ENCODE results near the gene ADGRB3. TPM values are rescaled to one million over a fixed set of nuclear protein-coding genes. Genes with fewer than 3 reads are reported as not detected.

The ADGRB3 gene
- total RNA-seq, 1 donor from 2014 or later, result not detected

DNA sequence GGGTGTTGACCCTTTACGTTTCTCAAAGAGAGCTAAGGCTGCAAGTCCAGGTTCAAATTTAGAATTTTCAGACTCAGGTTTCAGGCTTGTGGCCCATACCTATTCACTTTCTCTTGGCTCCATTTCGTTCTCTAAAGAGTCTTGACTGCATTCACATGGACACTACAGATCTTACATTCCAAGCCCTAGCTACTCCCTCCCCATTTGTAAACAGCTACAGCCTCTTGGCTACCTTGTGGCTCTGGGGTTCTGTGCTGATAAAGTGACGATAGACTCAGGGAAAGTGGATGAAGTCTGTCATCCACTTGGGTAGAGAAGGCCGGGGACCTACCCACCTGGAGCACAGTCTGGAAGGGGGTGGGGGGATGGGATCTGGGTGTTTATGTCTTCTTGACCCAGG is 658.4 kb downstream of the ADGRB3 start:
- DNase-seq (ENCODE audit: extremely low read depth, low read depth, low spot score), result no peak

DNA sequence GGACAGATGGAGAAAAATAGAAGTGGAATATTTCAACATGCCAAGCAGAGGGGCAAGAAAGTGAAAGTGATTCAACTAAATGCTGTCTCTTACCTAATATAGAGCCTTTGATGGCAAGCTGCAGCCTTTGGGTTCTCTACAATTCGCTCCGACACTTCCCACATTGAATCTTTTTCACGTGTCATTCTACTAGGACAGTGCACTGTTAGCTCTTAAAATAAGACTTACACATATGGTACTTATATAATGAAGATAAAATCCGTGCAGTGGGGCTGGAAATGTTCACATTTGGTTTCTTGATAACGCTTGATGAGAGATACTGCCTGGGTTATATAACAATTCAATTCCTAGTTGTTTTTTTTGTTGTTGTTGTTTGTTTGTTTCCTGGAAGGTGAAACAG is 659.3 kb downstream of the ADGRB3 start:
- no peak for DNase-seq (ENCODE audit: extremely low read depth, low read depth, low spot score)

DNA sequence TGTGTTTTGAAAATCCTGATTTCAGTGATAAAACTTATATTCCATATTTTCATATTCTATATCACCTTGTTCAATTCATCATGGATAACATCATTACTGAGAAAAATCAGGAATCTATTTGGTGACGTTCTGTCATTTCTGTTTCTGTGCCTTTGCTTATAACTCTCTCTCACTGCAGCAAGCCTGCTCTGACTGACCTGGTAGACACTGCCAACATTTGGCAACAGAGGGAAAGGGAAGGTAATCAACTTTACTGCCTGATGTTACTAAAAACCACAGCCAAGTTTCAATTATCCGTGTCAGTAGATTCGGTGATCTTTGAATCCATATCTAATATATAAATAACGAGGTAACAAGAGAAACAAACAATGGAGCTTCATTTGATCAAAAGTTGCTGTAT is 659.8 kb downstream of the ADGRB3 start:
- no peak for DNase-seq (ENCODE audit: extremely low read depth, low read depth, low spot score)

DNA sequence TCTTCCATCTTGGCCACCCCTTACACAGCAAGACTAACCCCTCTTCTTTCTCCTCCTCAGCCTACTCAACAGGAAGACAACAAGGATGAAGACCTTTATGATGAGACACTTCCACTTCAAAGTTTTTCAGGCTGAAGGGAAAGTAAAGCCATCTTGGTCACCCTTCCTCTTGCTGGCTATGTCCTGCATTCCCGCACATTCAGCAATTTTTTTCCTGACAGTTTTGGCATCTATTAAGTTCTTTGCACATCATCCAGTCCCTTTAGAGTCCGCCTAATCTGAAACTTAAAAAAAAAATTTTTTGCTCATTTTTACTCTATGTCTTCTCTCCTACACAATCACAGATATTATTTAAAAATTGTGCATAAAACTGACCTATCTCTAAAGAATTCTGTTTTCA is 668.3 kb downstream of the ADGRB3 start:
- DNase-seq (ENCODE audit: extremely low read depth, low read depth, low spot score), result no peak

DNA sequence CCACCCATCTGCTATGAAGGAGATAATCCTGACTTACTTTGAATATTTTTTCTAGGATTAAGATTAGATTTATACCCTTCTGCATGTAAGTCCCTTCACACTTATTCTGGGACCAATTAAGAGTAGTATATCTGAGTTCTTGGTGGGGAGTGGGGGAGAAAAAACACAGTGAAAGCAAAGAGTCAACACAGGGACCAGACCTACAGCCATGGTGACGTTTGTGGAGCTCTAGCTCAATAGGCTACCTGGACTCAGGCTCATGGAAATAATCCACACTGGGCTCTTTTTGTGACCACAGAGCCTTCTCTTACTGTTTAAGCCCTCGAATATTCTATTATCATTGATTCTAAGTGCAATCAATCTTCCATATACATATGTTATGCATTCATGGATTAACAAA is 670.4 kb downstream of the ADGRB3 start:
- DNase-seq (ENCODE audit: extremely low read depth, low read depth, low spot score), result no peak

DNA sequence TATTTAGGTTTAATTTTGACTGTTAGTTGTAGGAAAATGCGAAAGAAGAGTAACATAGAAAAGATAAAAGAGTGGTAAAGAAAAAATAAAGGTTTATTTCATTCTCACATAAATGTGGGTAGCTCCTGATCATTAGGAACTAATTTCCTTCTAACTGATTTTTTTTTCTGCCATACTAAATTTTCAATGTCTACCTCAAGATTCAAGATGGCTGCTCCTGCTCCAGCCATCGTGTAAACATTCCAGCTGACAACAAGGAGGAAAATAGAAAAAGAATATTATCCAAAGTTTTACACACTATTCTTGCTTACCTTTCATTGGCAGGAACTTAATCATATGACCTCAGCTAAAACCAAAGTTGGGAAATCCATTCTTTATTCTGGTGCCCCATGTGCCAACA is 673.5 kb downstream of the ADGRB3 start:
- no peak for DNase-seq (ENCODE audit: extremely low read depth, low read depth, low spot score)

DNA sequence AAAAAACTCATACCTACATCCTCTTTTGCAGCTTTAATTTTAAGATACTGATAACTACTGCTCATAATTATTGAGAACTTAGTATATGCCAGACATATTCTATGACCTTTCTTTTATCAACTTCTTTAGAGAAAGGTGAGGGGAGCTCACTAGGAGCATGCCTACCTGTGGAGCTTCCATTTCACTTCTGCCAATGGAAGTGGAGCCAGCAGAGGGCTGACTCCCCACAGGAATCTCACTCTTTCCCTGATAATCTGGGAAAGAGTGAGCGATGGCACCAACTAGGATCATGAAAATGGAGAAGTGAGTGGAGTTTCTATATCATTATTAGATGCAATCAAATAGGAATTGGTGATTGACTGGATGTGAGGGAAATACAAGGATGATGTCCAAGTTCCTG is 676.8 kb downstream of the ADGRB3 start:
- no peak for DNase-seq (ENCODE audit: extremely low read depth, low read depth, low spot score)

DNA sequence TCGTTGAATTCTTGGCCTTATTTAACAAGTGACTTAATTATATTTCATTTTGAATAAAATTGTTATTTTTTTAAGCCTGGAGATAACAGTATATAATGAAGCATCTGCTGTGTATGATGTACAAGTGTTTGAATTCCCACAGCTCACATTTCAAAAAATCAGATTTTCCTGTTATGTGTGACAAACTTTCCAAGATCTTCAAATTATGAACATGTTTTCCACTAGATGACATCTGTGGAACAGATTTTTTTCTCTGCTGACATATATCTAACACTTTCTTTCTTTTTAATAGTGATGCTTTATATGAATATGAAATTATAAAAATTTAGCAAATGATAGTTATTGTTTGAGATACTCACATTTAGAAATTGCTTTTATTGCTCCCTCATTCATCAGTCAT is 678.9 kb downstream of the ADGRB3 start:
- DNase-seq (ENCODE audit: extremely low read depth, low read depth, low spot score), result no peak

DNA sequence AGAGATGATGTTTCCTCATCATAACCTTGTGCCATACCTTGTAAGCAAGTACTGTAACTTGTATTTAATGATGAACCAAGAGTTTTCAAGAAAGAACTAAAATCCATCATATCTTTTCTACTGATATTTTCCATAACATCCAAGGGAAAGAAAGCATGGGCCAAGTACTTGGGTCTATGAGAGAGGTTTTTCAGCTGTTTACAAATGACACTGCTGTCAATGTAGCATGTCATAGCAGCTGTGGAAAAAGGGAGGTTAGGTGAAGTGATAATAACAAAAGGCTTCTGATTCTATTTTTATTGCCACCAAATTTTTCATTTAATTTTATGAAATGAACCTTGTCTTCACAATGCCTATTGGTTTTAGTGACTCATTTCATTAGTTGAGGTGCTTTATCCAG is 679.4 kb downstream of the ADGRB3 start:
- DNase-seq (ENCODE audit: extremely low read depth, low read depth, low spot score), result no peak

DNA sequence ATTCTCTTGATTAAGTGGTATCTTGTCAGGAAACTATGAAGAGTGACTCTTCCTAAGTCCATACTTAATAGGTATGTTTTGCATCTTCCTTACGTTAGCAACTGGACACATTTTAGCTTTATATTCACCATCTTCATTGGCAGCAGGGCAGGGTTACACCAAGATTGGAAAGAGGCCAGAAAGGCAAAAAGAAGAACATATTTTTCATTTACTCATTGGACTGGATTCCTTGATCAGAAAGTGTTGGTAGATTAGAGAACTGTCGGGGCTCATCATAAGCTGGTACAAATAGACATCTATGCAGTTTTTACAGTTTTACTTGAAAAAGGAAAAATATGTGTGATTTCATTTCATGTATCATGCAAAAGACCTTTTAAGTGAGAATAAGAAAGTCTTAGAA is 696.8 kb downstream of the ADGRB3 start:
- no peak for DNase-seq (ENCODE audit: extremely low read depth, low read depth, low spot score)

DNA sequence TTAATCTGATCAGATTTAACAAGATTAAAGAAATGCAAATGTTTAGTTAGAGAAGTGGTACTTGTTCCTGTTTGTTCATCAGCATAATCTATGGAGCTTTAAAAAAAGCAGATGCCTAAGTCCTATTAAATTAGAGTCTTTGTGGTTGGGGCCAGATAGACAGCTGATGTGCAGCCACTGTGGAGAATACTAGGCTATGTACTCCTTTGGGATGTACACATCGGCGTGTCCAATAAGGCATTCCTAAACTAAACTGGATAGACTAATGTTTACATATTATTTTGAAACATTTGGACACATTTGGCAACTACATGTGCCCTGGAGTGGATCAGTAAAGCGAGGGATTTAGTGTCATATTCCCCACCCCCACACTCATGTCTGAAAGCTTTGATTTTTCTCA is 702.2 kb downstream of the ADGRB3 start:
- DNase-seq (ENCODE audit: extremely low read depth, low read depth, low spot score), result no peak

DNA sequence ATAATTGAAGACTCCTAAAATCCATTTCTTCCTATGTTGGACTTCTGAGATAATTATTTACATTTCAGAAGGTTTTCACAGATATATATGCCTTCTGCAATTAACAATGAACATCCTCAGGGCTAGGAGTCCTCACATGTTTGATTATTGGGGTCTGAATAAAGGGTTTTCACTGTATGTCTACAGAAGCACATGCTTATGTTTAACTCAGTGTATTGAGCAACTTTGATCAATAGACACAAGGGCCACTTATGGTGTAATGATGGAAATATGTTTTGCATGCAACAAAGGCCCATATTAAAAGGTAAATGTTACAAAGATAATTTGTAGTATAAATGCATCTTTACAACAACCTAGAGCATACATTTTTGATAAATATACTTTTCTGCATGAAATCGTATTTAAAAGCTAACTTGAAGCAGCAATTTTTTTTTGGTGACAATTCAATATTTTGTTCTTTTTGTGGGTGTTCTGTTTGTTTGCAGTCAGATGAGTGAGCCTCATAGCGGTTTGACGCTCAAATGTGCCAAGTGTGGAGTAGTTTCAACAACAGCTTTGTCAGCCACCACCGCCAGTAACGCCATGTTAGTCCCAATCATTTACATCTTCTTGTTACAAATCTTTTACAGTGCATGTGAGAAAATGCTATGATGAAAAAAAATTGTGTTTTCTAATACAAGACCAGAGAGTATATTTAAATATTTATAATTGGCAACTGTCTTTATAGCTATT is 703.5 kb downstream of the ADGRB3 start:
- DNase-seq (ENCODE audit: extremely low read depth, low read depth, low spot score), result no peak

DNA sequence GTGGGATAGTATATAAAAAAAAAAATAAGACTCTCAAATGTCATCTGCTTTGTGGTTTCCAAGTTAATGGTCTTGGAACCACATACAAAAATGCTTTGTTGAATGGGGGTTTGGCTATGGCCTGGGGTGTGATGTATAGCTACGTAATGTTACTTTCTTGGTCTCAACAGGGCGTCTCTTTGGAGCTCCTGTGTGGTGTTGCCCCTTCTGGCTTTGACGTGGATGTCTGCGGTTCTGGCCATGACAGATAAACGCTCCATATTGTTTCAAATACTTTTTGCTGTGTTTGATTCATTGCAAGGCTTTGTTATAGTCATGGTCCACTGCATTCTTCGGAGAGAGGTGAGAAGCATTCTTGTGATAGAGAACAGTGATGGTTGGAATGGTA is 704.1 kb downstream of the ADGRB3 start:
- no peak for DNase-seq (ENCODE audit: extremely low read depth, low read depth, low spot score)

DNA sequence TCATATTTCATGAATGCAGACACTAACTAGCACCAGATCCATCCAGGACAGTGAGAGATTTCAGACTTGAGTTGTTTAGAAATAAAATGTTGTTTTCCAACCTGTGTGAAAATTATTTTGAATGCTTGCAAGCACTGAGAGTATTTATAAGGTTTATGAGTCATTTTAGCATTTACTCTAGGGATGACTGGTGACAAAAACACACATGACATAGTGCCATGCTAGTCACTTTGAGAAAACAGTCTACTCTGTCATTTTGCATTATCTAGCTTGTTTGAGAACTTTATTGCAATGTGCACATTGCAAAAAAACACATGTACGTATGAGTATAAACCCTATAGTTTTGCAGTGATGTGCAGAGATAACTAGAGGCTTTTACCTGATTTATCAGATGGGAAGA is 705.1 kb downstream of the ADGRB3 start:
- no peak for DNase-seq (ENCODE audit: extremely low read depth, low read depth, low spot score)

DNA sequence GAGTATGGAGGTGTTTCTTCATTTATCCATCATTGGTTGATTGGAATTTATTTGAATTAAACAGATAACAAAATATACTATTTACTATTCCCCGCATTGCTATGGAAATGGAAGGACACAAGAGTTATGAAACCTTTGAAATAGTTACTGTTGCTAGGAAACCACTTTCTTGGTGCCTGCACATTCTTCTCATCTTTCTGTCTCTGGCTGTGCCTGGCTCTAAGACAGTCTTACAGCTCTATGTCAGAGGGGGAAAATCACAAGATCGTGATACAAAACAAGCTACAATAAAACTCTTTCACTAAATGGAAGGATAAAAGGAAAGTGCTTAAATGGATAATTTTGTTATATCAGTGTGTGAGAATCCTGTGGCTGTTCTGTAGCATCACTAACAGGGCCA is 708.8 kb downstream of the ADGRB3 start:
- no peak for DNase-seq (ENCODE audit: extremely low read depth, low read depth, low spot score)

DNA sequence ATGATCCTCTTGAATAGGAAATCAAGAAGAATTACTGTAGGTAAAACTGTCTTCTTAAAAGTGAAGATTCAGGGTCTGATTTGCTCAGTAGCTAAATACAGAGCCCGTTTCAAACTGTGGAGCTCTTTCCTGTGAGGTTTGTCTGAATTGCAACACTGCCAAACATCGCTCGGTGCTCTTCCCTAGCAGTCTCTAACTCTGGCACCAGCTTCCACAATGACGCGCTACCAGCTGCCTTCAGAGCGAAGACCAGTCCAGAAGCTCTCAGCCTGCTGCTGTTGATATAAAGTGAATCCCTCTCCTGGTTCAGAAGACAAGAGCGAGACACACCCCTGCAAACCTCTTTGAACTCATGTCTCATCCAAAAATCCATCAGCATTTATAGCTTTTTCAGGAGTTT is 714.7 kb downstream of the ADGRB3 start:
- DNase-seq (ENCODE audit: extremely low read depth, low read depth, low spot score), result no peak

DNA sequence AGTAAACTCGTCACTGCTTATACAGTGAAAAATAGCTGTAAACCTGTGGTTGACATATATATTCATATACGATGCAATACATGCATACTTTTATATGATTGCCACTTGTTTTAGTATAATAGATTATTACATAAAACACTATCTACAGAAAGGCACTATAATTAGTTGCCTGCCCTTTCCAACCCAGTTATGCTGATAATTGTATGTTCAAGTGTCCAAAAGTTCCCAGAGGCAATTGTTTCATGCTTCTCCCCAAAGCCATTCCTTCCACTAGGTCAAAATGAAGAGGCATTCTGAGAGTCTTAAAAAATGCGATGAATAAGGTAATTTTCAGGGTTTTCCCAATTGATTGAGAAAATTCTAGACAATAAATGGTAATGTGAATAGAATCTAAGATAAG is 727.1 kb downstream of the ADGRB3 start:
- no peak for DNase-seq (ENCODE audit: extremely low read depth, low read depth, low spot score)

DNA sequence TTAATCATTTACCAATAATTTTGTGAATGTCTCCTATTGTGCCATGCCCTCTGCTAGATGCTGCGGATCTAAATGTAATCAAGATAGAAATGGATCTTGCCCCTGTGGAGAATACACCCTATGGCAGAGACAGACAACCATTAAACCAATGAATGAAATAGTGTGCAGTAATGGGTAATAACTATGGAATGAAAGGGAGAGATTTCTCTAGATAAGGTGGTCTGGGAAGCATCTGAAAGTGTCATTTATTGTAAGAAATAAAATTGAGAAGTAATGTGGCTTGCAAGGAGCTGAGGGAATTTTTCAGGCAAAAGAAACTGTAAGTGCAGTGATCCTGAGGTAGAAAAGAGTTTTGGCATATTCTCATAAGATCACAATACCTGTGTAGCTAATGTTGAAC is 731.7 kb downstream of the ADGRB3 start:
- no peak for DNase-seq (ENCODE audit: extremely low read depth, low read depth, low spot score)

DNA sequence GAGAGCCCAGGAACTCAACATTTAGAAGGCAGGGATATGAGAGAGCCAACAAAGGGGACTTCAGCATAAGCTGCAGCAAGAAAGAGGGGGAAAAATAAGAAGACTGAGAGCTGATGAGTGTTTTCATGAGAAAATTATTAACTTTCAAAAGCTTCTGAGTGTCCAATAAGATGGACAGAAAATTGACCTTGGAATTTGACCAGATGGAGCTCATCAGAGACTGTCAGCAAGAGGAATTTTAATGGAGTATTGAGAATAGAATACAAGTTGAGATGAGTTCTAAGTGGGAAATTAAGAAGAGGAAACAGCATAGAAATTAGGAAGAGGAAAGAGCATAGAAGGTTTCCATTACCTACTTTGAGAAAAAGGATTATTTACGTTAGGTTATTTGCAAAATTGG is 733.5 kb downstream of the ADGRB3 start:
- DNase-seq (ENCODE audit: extremely low read depth, low read depth, low spot score), result no peak

DNA sequence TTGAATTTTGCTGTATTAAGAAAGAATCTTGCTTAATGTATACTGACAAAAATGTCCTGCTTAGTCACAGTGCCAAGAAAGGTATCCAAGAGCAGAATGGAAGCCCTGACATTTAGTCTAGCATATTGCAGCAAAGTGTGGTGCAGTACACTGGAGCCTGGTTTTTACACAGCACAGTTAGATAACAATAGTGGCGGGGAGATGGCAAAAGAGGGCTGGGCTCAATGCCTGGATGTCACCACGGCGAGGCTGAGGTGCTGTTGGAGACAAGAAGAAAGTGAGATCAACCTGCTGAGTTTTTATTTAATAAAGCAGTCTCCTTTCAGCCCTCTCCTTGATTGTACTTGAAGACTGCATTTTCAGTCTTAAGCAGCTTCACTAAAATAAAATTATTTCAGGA is 735.7 kb downstream of the ADGRB3 start:
- no peak for DNase-seq (ENCODE audit: extremely low read depth, low read depth, low spot score)

DNA sequence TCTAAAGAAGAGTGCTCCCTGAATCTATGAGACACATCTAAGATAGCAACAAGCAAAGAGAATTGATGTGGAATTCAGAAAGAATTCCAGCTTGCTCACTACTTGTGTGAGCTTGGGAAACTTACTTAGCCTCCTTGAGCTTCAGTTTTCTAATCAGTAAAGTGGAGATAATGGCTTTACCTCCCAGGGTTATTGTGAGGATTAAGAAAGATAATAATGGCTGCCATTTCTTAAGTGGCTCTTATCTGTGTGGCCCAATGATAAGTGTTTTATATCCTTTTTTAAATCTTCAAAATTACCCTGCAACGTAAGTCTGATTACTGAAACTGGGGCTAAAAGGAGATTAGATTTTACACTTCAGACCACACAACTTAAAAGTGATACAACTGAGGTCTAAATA is 743.2 kb downstream of the ADGRB3 start:
- DNase-seq (ENCODE audit: extremely low read depth, low read depth, low spot score), result no peak

DNA sequence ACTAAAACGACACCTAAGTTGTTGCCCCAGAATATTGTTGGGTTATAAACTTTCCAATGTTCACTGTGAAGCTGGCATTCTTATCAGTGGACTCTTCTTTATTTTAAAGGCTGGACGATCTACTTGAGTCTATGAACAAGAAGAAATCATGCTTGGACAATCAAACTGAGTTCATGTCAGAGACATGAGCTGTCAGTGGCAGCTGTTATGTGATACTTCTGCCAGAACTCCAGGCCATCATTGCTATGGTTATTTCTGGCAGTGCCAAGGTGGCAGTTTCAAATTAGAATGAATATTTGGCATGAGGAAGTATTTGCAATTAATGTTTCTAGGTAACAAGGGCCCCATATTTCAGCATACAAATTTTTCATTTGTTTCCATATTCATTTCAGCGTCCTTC is 744.4 kb downstream of the ADGRB3 start:
- DNase-seq (ENCODE audit: extremely low read depth, low read depth, low spot score), result no peak

DNA sequence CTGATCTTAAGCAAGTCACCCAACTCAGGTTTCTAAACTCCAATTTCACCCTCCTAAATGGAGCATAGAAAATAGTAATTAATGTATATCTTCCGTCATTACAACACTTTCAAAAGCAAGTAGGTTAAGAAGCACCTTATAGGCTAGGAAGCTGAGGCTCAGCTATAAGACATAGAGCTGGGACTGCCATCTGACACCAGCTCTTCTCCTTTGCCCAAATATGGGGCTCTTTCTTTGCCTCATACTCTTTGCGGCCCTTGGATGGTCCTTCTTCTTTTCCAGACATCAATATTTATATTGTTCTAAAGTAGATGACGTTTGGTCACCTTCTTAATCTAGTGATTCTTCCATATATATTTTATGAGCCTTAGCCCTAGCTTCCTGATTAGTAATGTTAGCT is 748.5 kb downstream of the ADGRB3 start:
- DNase-seq (ENCODE audit: extremely low read depth, low read depth, low spot score), result no peak
